Type B pancreatic cell (in vitro differentiated cells): ENCODE data around the gene TYW5. TPM values are rescaled to one million over a fixed set of nuclear protein-coding genes. Genes with fewer than 3 reads are reported as not detected.
A peak's percentile ranks its signal among the peaks of the same experiment; 100 is the strongest.

Experiments used
- DNase-seq: peaks from one replicate; pipeline ENCODE4 v3.0.0; 2021; ENCODE audit warnings: mixed read lengths; ENCODE audit not compliant: unreplicated experiment; ENCODE audit errors: extremely low spot score
- H3K27ac Mint-ChIP-seq: 2 replicates; pipeline ENCODE4 v1.8.0; 2021; ENCODE audit warnings: mild to moderate bottlenecking, mixed read lengths
- H3K27me3 Mint-ChIP-seq: 2 replicates; pipeline ENCODE4 v1.8.0; 2021; ENCODE audit warnings: mixed read lengths
- H3K36me3 Mint-ChIP-seq: 2 replicates; pipeline ENCODE4 v1.8.0; 2021; ENCODE audit warnings: mixed read lengths
- H3K4me1 Mint-ChIP-seq: one replicate; pipeline ENCODE4 v1.8.0; 2021; ENCODE audit warnings: mixed read lengths; ENCODE audit not compliant: unreplicated experiment
- H3K4me3 Mint-ChIP-seq: 2 replicates; pipeline ENCODE4 v1.8.0; 2021; ENCODE audit warnings: mild to moderate bottlenecking, mixed read lengths
- H3K9me3 Mint-ChIP-seq: 2 replicates; pipeline ENCODE4 v1.8.0; 2021; ENCODE audit warnings: mixed read lengths
- CTCF ChIP-seq: fragments of 200-600 bp; sonication (generic); conservative IDR thresholded peaks from 2 replicates; pipeline ENCODE4 v1.5.0; 2021; ENCODE audit warnings: antibody characterized with exemption, mild to moderate bottlenecking
- total RNA-seq: library from RNA; stranded (reverse); gene quantifications from 2 replicates; pipeline ENCODE4 v1.2.1, GENCODE V29; 2021; ENCODE audit warnings: low replicate concordance

The TYW5 gene
- total RNA-seq, 1 donor from 2014 or later = 11.0 TPM

- Mint-ChIP-seq H3K4me1 (peaks cover 13% of the 10 kb centered on the region), H3K27me3 (no peaks in the 10 kb centered on the region), H3K27ac (no peak overlapping the region), H3K9me3 (no peaks in the 10 kb centered on the region), H3K4me3 (no peak overlapping the region), H3K36me3 (no peaks in the 10 kb centered on the region)
- DNase-seq = no peak
- peak; percentile 83 for TF ChIP-seq CTCF
Observed at GRCh38 chr2:199973703-199974102, 18.4 kb upstream of the TYW5 start.

GRCh38 chr2:199972088-199972626 lies 16.9 kb upstream of the TYW5 start:
- H3K27me3 Mint-ChIP-seq = no peaks in the 10 kb centered on the region
- DNase-seq = no peak
- H3K4me1 Mint-ChIP-seq = no peaks in the 10 kb centered on the region
- H3K27ac Mint-ChIP-seq = no peak overlapping the region
- no peak overlapping the region for H3K4me3 Mint-ChIP-seq
- no peaks in the 10 kb centered on the region for H3K36me3 Mint-ChIP-seq
- TF ChIP-seq CTCF = no peak
- H3K9me3 Mint-ChIP-seq = no peaks in the 10 kb centered on the region

GRCh38 chr2:199968126-199968525 lies 12.8 kb upstream of the TYW5 start:
- no peak for DNase-seq

GRCh38 chr2:199966976-199967375 lies 11.7 kb upstream of the TYW5 start:
- Mint-ChIP-seq H3K4me1 (no peaks in the 10 kb centered on the region), H3K9me3 (no peaks in the 10 kb centered on the region), H3K4me3 (no peak overlapping the region), H3K36me3 (peaks cover 9% of the 10 kb centered on the region), H3K27ac (no peak overlapping the region), H3K27me3 (no peaks in the 10 kb centered on the region)
- no peak for DNase-seq
- no peak for TF ChIP-seq CTCF

More at GRCh38 chr2:199968126-199968525, 12.8 kb upstream of the TYW5 start:
- Mint-ChIP-seq H3K27me3 (no peaks in the 10 kb centered on the region), H3K27ac (no peak overlapping the region), H3K9me3 (no peaks in the 10 kb centered on the region), H3K36me3 (peaks cover 4% of the 10 kb centered on the region), H3K4me3 (no peak overlapping the region), H3K4me1 (no peaks in the 10 kb centered on the region)
- no peak for TF ChIP-seq CTCF

GRCh38 chr2:199966405-199966804 lies 11.1 kb upstream of the TYW5 start:
- no peak for TF ChIP-seq CTCF
- no peak overlapping the region for H3K4me3 Mint-ChIP-seq
- H3K27me3 Mint-ChIP-seq = no peaks in the 10 kb centered on the region
- DNase-seq = no peak
- H3K4me1 Mint-ChIP-seq = no peaks in the 10 kb centered on the region
- H3K36me3 Mint-ChIP-seq = peaks cover 9% of the 10 kb centered on the region
- no peak overlapping the region for H3K27ac Mint-ChIP-seq
- no peaks in the 10 kb centered on the region for H3K9me3 Mint-ChIP-seq

GRCh38 chr2:199962203-199962602 lies 6.9 kb upstream of the TYW5 start:
- no peak for TF ChIP-seq CTCF
- Mint-ChIP-seq H3K4me3 (no peak overlapping the region), H3K27ac (no peak overlapping the region), H3K9me3 (no peaks in the 10 kb centered on the region), H3K27me3 (no peaks in the 10 kb centered on the region), H3K36me3 (peaks cover 9% of the 10 kb centered on the region), H3K4me1 (peaks cover 5% of the 10 kb centered on the region)
- no peak for DNase-seq
